Neural cell (in vitro differentiated cells): Measurements from ENCODE around the gene IQCB1.

Source experiments
- CTCF ChIP-seq: fragments of 450-650 bp; IDR thresholded peaks from 2 replicates; pipeline ENCODE4 v1.5.1; 2014; ENCODE audit warnings: antibody characterized with exemption, mild to moderate bottlenecking, moderate library complexity; ENCODE audit not compliant: poor library complexity, severe bottlenecking
- EP300 ChIP-seq: fragments of 450-650 bp; conservative IDR thresholded peaks from 2 replicates; pipeline ENCODE4 v1.6.1; 2014; ENCODE audit warnings: antibody characterized with exemption, mild to moderate bottlenecking, moderate library complexity; ENCODE audit not compliant: poor library complexity, severe bottlenecking
- POLR2AphosphoS5 ChIP-seq: IDR thresholded peaks from 2 replicates; pipeline ENCODE4 v1.6.1; 2012
- RAD21 ChIP-seq: fragments of 450-650 bp; conservative IDR thresholded peaks from 2 replicates; pipeline ENCODE4 v1.6.1; 2014; ENCODE audit warnings: antibody characterized with exemption, mild to moderate bottlenecking, moderate library complexity
- REST ChIP-seq: IDR thresholded peaks from 2 replicates; pipeline ENCODE4 v1.6.1; 2012; ENCODE audit warnings: borderline replicate concordance
- TAF1 ChIP-seq: IDR thresholded peaks from 2 replicates; pipeline ENCODE4 v1.6.1; 2012; ENCODE audit warnings: low read depth

- TF ChIP-seq CTCF (no peak), RAD21 (no peak), POLR2AphosphoS5 (no peak), EP300 (no peak), TAF1 (no peak), REST (no peak)
Observed at GRCh38 chr3:121839962-121840361, 5.1 kb upstream of the IQCB1 start.
